GM12872 (cell line): Measurements from ENCODE around the gene MYH9.

Experiments
- TF ChIP-seq, protein P1 (sequence below): IDR thresholded peaks from 3 replicates; pipeline ENCODE4 v1.5.1; 2011; ENCODE audit warnings: low read depth, mild to moderate bottlenecking, low read length, moderate library complexity; ENCODE audit not compliant: insufficient read depth

MYH9 gene

GRCh38 chr22:36306227-36306626 lies 81.5 kb downstream of the MYH9 start:
- TF ChIP-seq, protein P1, sequence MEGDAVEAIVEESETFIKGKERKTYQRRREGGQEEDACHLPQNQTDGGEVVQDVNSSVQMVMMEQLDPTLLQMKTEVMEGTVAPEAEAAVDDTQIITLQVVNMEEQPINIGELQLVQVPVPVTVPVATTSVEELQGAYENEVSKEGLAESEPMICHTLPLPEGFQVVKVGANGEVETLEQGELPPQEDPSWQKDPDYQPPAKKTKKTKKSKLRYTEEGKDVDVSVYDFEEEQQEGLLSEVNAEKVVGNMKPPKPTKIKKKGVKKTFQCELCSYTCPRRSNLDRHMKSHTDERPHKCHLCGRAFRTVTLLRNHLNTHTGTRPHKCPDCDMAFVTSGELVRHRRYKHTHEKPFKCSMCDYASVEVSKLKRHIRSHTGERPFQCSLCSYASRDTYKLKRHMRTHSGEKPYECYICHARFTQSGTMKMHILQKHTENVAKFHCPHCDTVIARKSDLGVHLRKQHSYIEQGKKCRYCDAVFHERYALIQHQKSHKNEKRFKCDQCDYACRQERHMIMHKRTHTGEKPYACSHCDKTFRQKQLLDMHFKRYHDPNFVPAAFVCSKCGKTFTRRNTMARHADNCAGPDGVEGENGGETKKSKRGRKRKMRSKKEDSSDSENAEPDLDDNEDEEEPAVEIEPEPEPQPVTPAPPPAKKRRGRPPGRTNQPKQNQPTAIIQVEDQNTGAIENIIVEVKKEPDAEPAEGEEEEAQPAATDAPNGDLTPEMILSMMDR, result no peak

- TF ChIP-seq, protein P1, result no peak
These were observed 82.0 kb downstream of the MYH9 start for GRCh38 chr22:36305813-36306212.

DNA sequence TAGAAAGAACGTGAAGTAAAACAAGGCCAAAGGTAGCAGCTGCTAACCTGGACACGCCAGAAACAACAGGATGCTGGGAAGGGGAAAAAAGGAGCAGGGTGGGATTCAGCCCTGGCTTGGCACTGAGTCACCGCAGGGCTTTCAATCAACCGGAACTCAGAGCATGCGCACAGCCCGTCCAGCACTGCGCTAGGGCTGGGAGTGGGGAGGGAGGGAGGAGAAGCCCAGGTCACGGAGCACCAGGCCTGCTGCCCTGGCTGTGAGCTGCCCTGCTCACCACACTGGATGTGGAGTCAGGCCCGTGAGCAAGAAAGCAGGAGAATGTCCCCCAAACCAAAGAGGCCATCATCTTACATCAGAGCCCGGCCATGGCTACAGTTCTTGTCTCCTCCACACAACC lies 83.3 kb downstream of the MYH9 start:
- TF ChIP-seq, protein P1, result no peak

DNA sequence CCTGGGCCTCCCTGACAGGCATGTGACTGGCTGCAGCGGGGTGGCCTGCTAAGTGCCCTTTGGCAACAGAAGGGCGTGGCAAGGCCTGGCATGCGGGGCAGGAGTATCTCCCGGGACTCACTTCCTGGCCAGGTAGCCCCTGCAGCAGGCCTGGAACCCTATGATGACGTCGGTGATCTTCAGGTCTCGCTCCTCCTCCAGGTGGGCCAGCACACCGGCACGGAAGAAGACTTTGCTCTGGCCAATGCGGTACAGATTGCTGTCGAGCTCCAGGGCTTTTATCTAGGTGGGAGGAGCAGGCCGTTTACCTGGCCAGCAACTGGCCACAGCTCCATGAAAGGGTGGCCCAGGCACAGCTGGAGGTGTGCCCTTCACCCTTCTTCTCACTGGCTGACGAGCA lies 83.9 kb downstream of the MYH9 start:
- TF ChIP-seq, protein P1, result no peak

DNA sequence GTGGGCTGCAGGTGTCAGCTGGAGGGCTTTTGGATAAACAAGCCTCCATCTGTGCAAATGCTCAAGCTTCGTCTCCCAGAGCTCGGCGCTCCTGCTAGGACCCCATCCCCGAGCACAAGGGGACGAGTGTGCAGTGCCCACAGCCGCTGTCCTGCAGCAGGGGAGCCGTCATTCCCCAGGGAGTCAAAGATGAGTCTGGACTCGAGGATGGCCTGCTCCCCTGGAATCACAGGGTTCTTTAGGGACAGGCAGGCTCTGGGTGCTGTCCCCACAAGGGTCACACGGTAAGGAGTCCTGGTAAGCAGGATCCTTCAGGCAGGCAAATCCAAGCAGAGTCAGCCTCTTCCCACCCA lies 84.7 kb downstream of the MYH9 start:
- TF ChIP-seq, protein P1, result no peak

DNA sequence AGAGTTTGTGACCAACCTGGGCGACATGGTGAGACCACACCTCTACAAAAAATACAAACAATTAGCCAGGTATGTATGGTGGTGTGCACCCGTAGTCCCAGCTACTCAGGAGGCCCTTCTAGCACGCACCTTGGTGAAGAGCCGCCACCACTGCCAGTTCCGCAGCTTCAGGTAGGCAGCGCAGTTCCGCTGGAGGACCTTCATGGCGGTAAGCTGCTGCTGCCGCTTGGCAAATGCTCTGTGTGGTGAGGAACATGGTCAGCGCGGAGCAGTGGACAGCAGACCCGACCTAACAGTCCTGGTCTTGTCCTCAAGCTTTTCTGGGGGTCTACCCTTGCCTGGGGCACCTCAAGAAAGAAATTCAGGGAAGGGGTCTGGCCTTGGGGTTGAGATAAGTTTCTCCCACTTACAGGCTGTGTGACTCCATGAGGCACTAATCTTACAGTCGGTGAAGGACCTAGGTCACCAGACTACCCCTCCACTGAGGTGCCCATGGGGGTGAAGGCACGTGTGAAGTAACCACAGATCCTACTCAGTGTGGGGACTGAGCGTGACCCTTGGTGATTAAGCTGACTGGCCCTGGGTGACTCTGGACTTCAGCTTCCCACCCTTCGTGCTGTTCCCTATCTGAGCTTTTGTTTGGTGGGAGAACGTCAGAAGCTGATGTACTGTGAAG lies 85.2 kb downstream of the MYH9 start:
- TF ChIP-seq, protein P1, result no peak

- TF ChIP-seq, protein P1, result no peak
These were observed 85.9 kb downstream of the MYH9 start for GRCh38 chr22:36301851-36302250.
